Thoracic aorta (tissue), 2 donors: ENCODE data around the gene RSPH4A. TPM values are rescaled to one million over a fixed set of nuclear protein-coding genes. Genes with fewer than 3 reads are reported as not detected.

Experiments
- ATAC-seq: fragments of 150-250 bp; one replicate; pipeline ENCODE4 v1.8.0; 2017; ENCODE audit warnings: low read depth; ENCODE audit not compliant: insufficient number of reproducible peaks, low FRiP score
- DNase-seq: peaks from one replicate; pipeline ENCODE4 v3.0.0-alpha.2; 2020; ENCODE audit warnings: low spot score
- H3K27ac ChIP-seq, 2 donors: fragments of 200-600 bp; sonication (generic); 1 replicate in 1 of 2; 2 replicates in 1 of 2; pipeline ENCODE4 v1.5.1; 2016; ENCODE audit warnings: mild to moderate bottlenecking in 2 of 2, moderate library complexity in 2 of 2
- H3K27me3 ChIP-seq: fragments of 200-600 bp; sonication (generic); replicated peaks from 2 replicates; pipeline ENCODE4 v1.6.0; 2016; ENCODE audit warnings: mild to moderate bottlenecking; ENCODE audit not compliant: insufficient read depth
- H3K36me3 ChIP-seq: fragments of 200-600 bp; sonication (generic); one replicate; pipeline ENCODE4 v1.5.1; 2016
- H3K4me1 ChIP-seq, 2 donors: fragments of 200-600 bp; sonication (generic); 1 replicate in 1 of 2; 2 replicates in 1 of 2; pipeline versions ENCODE4 v1.5.1 to v1.6.0; 2016; ENCODE audit warnings: low read depth in 2 of 2, mild to moderate bottlenecking in 1 of 2; ENCODE audit not compliant: control insufficient read depth in 1 of 2
- H3K4me3 ChIP-seq: fragments of 200-600 bp; sonication (generic); 2 replicates; pipeline ENCODE4 v1.5.1; 2016; ENCODE audit warnings: mild to moderate bottlenecking
- H3K9me3 ChIP-seq: fragments of 200-600 bp; sonication (generic); 2 replicates; pipeline ENCODE4 v1.5.1; 2016
- CTCF ChIP-seq: fragments of 200-600 bp; sonication (generic); IDR thresholded peaks from one replicate; pipeline ENCODE4 v1.5.1; 2019; ENCODE audit warnings: antibody characterized with exemption
- total RNA-seq, 2 donors: library from RNA; depleted of rRNA; stranded (reverse); fragments of >200 nt; gene quantifications; one replicate each; pipeline versions ENCODE4 v1.1.0 to v1.2.3, GENCODE V29; 2016

The RSPH4A gene
- under 1 TPM; 0.78 to 0.95 TPM for total RNA-seq

DNA sequence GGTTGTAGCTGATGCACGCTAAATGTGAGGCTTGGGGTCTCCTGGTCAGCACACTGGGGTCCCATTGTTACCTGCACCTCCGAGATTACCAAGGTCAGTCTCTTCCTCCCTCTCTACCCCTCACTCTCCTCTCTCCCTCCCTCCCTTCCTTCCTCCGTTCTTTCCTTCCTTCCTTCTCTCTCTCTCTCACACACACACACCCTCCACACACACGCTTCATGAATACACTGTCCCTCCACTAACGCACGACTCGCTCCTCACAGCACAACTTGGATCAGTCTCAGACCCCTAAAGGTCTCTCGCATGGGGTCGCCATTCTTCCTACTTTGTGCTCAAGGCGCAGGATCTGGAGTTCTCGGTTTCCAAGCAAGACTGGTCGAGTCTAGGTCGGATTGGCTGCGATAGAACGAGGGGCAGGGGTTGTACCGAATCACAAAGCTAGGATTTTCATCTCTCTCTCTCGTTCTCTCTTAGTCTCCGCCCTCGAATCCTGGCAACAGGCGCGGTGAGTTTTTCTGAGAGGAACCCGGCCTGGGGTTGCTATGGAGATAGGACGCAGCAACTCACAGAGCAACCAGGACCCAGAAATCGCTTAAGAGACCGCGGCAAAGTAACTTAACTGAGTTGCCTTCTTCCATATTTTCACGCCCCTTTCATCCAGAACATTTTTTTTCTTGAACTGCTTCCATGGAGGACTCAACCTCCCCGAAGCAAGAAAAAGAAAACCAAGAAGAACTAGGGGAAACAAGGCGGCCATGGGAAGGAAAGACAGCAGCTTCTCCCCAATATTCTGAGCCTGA lies at the start of gene RSPH4A:
Gene RSPH4A (plus strand): TSS at position 543 of the 800 bp plus-strand sequence. CDS start 145 bp downstream, at position 688.
- TF ChIP-seq CTCF, result no peak
- ATAC-seq (peak; percentile 99), DNase-seq (peak; percentile 83)
- Histone ChIP-seq H3K4me3 (peak within 1 kb of the TSS; percentile 81), H3K4me1 (peaks cover 0 to 8% of the 10 kb centered on the region in 2 donors), H3K36me3 (no peaks in the 10 kb centered on the region), H3K27ac (no peak within 1 kb of the TSS), H3K9me3 (no peaks in the 10 kb centered on the region), H3K27me3 (no peaks in the 10 kb centered on the region)

DNA sequence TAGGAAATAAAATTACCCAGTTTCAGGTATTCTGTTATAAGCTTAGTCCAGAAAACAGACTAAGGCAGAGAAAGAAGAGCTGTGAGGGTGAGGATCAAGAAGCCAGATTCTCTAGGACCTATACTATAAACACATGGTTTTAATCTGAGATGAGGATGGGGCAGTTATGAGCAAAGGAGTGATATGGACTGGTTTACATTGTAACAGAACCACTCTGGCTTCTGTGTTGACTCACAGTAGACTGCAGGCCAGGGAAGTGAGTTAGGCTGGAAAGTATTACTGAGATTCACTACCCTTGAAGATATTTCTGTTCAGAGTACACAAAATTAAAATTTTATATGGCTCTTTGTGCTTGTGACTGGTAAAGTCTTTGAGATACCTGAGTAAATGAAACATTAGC lies 48.2 kb upstream of the RSPH4A start:
- H3K36me3 ChIP-seq, result no peaks in the 10 kb centered on the region
- H3K4me1 ChIP-seq, result peaks cover 8 to 13% of the 10 kb centered on the region in 2 donors
- ATAC-seq, result no peak
- H3K27me3 ChIP-seq, result no peaks in the 10 kb centered on the region
- H3K9me3 ChIP-seq, result no peaks in the 10 kb centered on the region
- TF ChIP-seq CTCF, result no peak
- no peak for DNase-seq
- H3K27ac ChIP-seq, result no peak overlapping the region
- no peak overlapping the region for H3K4me3 ChIP-seq

GRCh38 chr6:116568821-116569755 lies 47.2 kb upstream of the RSPH4A start:
- no peak for DNase-seq
- H3K27me3 ChIP-seq, result no peaks in the 10 kb centered on the region
- H3K4me1 ChIP-seq, result peaks cover 8 to 20% of the 10 kb centered on the region in 2 donors
- ATAC-seq, result no peak
- H3K4me3 ChIP-seq, result no peak overlapping the region
- TF ChIP-seq CTCF, result no peak
- H3K9me3 ChIP-seq, result no peaks in the 10 kb centered on the region
- no peak overlapping the region for H3K27ac ChIP-seq
- no peaks in the 10 kb centered on the region for H3K36me3 ChIP-seq

DNA sequence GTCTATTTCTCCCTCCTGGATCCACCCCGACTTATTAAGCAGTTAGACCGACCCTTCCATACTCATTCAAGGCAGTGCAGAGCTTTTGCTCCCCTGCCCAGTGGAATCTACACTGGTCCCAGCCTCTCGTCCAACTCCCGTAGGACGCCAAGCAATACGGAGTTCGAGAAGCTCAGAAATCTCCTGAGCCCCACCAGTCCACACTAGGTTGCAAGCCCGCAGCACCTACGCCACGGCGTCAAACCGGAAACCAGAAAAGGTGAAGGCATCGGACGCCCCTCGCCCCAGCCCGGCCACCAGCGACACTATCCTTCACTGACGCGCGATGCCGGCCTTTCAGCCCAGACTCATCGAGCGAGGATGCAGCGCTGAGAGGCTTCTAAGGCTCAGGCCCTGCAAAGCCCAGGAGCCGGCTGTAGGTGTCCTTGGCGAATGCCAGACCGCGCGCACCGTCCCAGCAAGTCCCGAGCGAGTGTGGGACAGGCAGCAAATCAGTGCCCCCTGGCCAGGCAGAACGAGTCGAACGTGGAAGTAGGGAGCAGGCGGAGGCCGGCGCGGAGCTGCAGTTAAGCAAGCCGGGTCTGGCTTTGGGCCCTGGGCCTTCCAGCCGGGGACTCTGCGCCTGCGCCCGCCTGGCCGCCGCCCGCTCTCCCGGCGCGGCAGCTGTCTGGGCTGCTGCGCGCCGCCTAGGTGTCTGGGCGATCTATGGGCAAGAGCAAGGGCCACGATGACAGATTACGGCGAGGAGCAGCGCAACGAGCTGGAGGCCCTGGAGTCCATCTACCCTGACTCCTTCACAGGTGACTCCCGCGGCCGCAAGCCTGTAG lies 45.2 kb upstream of the RSPH4A start, which contains the start of gene RWDD1:
Gene RWDD1 (plus strand): TSS at position 649 of the 827 bp plus-strand sequence. CDS start 79 bp downstream, at position 728.
- ATAC-seq, result peak; percentile 95
- Histone ChIP-seq H3K9me3 (no peaks in the 10 kb centered on the region), H3K27me3 (no peaks in the 10 kb centered on the region), H3K4me3 (peak within 1 kb of the TSS; percentile 77), H3K36me3 (no peaks in the 10 kb centered on the region), H3K4me1 (peaks cover 8 to 20% of the 10 kb centered on the region in 2 donors), H3K27ac (peak within 1 kb of the TSS; percentile 92 to 93)
- DNase-seq, result peak; percentile 97
- TF ChIP-seq CTCF, result peak; percentile 31
